CD4-positive, alpha-beta T cell treated with Interleukin-21 for 1 hour (primary cell): Measurements from ENCODE around the gene UBN1.

Source experiments
- DNase-seq: peaks from one replicate; pipeline ENCODE4 v3.0.0-alpha.2; 2020

The UBN1 gene, protein sequence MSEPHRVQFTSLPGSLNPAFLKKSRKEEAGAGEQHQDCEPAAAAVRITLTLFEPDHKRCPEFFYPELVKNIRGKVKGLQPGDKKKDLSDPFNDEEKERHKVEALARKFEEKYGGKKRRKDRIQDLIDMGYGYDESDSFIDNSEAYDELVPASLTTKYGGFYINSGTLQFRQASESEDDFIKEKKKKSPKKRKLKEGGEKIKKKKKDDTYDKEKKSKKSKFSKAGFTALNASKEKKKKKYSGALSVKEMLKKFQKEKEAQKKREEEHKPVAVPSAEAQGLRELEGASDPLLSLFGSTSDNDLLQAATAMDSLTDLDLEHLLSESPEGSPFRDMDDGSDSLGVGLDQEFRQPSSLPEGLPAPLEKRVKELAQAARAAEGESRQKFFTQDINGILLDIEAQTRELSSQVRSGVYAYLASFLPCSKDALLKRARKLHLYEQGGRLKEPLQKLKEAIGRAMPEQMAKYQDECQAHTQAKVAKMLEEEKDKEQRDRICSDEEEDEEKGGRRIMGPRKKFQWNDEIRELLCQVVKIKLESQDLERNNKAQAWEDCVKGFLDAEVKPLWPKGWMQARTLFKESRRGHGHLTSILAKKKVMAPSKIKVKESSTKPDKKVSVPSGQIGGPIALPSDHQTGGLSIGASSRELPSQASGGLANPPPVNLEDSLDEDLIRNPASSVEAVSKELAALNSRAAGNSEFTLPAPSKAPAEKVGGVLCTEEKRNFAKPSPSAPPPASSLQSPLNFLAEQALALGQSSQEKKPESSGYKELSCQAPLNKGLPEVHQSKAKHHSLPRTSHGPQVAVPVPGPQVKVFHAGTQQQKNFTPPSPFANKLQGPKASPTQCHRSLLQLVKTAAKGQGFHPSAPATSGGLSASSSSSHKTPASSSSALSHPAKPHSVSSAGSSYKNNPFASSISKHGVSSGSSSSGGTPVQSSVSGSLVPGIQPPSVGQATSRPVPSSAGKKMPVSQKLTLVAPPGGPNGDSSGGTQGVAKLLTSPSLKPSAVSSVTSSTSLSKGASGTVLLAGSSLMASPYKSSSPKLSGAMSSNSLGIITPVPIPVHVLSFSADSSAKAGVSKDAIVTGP (N-terminal part only)

DNA sequence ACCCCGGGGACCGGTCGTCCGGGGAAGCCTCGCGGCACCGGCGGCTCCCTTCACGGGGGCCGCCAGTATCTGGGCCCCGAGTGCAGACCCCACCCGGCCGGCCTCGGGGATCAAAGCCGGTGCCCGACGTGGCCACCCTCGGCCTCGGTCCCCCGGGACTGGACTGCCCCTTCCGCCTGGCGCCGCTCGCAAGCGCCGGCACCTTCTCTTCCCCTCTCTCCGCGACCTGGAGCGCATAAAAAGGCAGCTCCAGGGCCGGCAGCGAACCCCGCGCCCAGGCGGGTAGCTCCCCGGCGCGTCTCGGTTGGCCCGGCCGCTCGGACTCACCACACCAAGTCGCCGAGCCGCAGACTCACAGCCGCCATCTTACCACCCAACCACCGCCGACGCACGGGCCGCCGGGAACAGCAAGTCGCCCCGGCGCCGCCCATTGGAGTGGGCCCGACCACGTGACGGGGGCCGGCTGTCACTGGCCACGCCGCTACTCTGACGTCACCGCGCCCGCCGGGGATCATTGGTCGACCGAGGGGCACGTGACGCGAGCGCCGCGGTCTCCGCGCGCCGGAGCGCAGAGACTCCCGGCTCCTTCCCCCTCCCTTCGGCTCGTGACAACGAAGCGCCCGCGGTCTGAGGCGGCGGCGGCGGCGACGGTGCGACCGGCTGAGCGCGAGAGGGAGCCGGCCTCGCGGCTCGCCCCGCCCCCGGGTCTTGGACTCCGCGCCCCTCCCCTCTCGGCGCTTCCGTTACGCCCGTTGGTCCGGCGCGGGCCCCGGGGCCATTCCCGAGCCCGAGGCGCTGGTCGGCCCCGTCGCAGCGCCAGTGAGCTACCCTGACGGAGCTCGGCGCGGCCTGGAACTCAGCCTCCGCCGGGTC is at the start of gene UBN1, which contains the start of gene GLYR1:
UBN1 (plus strand) TSS at position 581 of the 873 bp plus-strand sequence. CDS start 5,437 bp downstream, outside the sequence.
GLYR1 (minus strand) TSS at position 388 of the 873 bp plus-strand sequence; CDS start at position 365, 23 bp downstream.
- DNase-seq = peak; percentile 99

DNA sequence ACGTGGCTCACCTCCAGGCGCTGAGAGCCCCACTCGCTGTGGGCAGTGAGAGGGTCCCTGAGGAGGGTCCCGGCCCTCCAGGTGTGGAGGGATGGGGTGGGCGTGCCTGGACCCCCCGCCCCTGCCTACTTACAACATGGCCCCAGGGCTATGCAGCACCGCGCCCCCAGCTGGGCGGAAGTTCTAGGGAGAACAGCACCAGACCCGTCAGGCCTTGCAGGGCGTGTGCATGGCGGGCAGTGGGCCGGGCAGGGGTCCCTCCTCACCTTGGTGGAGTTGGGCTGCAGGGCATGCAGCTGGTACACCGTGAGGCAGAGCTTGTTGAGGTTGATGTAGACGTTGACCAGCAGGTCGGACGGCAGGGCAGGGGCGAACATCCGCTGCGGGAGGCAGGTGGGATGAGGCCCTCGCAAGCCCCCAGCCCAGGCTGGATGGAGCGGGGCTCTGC is 49.5 kb upstream of the UBN1 start:
- DNase-seq = no peak

DNA sequence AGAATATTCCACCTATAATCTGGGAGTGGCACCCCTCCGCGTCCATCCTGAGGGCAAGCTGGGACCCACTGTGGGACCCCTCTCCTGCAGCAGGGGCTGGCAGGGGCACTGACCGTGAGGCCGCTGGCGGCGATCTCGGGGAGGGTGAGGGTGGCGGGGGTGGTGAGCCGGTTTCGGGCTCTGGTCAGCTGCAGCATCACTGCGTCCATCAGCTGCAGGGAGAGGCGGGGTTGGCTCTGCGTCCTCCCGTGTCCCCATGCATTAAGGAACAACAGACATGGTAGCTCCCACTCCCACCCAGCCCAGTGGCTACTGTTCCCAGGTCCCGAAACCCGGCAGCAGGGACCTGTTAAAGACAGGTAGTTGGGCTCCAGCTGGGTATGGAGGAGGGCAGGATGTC is 48.8 kb upstream of the UBN1 start:
- no peak for DNase-seq

DNA sequence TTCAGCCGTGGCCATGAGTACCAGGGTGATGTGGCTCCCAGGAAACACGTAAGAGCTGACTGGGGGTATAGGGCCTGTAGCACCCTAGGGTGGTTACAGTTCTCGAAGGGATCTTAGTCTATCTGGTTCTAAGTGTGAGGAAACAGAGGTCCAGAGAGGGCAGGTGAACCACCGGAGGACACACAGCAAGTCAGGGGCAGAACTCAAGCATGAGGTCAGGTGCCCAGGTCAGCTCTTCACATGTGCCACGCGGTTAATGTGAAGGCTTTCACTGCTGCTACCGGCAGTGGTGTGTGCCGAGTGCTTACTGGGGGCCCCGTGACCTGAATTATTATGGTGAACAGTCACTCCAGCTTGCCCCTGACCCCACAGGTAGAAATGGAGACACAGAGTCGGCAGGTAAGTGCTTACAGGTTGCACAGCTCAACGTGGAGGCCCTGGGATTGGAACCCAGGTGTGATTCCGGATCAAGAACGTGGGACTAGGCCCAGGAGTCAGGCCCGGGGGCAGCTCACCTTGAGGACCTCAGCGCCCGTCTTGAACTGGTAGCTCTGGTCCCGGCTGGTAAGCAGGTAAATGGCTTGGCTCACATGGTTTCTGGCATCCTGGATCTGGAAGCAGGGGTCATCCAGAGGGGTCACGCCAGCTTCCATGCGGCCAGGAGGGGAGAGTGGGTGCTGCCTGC is 48.0 kb upstream of the UBN1 start:
- no peak for DNase-seq

DNA sequence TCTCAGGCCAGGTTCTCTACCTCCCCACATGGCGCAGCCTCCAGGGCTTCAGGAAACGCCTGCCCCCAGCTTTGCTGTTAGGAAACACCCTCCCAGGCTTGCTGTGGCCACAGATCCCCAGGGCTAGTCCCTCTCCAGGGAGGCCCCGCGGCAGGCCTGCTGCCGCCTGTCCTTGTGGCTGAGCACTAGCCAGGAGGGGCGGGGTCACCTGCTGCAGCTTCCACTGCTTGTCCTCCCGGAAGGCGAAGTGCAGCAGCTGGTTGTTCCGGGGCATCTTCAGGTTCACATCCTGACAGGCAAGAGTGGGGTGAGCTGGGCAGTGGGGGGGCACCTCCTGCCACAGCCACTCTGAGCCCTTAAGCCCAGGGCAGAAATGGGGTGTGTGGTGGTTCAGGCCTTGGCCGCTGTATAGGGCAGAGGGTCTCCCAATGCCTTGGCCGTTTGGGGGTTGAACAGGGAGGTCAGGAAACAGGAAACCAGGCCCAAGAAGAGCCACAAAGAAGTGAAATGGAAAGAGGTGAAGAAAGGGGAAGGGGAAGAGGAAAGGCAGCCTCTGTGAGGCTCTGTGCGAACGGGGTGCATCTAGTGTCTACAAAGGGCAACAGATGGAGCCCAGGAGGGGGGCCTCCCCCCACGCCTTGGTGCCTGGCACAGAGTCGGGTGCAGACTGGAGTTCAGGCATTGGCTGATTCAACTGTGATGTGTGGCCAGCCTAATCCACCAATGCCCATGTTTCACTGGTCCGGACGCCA is 46.8 kb upstream of the UBN1 start:
- no peak for DNase-seq

DNA sequence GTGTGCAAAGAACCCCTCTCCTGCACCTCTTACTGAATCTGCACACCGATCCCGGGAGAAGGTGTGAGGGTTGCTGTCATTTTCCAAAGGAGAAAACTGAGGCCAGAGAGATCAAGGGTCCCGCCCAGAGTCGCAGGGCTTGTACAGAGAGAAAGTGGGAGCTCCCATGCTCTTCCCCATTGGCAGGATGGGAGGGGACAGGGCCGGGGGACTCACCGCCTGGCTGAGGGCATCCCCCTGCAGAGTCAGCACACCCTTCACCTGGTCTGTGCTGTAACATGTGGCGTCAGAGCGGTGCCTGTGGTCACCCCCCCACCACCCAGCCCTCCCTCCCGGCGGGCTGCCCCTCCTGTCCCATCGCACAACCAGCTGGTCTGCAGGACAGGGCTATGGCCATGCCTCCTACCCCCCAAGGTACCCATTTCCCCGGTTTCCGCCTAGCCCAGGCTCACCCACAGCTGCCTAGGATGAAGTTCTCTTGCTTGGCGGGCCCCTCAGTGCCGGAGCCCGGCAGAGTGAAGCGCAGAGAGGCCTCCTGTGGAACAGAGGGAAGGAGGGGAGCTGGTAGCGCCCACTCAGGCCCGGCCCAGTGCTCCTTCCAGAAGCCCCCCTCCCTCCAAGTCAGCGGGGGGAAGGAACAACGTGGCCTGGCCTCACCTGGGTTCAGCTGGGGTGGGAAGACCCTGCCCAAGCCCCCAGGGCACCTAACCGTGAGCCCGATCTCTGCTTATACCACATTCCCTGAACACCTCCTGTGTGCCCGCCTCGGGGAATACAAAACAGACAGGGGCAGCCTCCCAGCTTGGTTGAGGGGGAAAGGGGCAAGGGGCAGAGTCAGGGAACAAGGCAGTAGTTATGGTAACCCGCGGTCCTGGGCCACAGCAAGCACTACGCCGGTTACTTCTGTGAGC is 46.0 kb upstream of the UBN1 start:
- no peak for DNase-seq

DNA sequence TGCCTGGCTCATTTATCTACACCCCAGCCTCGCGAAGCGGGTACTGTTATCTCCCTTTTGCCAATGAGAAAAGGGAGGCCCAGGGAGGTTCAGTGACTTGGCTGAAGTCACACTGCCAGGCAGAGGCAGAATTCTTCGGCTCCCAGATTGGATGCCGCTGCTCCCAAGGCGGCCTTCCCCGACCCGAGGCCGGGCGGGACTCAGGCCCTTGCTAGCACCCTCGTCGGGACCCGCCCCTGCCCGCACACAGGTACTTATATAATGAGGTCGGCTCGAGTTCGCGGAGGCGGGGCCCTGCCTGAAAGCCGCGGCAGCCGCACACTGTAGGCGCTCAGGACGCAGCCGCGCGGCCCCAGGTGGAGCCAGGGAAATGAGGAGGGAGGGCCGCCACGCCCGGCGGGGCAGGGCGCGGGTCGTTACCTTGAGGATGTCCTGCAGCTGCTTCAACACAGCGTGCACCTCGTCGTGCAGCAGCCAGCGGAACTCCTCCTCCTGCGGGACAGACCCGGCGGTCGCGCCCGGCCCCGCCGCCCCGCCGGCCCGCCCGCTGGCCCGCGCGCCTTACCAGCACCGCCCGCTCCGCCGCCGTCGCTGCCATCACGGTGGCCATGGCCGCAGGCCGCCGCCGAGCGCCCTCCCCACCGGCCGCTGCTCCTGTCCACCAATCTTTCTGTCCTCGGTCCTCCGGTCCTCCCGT is 45.2 kb upstream of the UBN1 start, which contains the start of gene ROGDI:
ROGDI (minus strand) TSS at position 672 of the 697 bp plus-strand sequence; CDS start at position 610, 62 bp downstream.
- peak; percentile 90 for DNase-seq

DNA sequence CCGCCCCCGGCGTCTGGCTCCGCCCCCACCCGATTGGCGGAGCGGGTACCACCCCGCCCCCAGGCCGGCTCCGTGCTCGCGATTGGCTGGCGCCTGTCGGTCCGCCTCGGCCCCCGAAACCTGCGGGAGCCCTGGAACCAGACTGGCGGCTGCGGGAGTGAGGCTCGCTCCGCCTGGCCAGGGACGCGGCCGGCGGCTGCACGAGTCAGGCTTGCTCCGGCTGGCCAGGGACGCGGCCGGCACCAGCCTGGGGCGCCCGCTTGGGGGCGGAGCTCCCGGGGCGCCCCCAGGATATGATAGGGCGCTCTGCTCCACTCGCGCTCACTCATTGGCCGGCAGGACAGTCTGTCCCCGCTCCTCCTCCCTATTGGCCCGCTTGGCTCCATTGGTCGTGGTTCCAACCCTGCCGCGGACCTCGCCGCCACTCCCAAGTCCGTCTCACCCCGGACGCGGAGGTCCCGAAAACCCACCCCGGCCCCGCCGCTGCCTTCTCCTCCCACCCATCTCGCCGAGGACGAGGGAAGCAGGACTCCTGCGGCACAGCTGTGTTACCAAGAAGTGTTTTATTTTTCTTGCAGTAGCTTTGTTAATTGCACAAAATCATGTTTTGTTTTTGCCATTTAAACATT is 44.5 kb upstream of the UBN1 start:
- DNase-seq = peak; percentile 87

DNA sequence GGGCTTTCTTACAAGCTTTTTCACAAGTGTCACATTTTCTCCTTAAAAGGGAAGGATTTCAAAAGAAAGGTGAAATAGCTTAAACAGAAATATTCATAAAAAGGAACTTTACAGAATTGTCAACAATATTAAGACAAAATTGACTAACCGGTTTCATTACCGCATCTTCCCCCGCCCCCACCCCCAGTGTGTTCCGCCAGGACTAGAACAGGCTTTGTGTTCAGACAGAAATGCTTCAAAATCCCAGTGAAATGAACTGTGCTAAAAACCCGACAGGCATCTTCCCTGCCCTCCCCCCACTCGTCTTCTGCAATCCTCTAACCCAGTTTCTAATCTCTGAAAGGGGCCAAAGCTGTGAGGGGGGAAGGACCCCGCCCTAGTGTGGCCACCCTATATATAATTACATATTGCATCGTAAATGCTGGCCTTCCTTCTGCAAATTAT is 43.9 kb upstream of the UBN1 start:
- no peak for DNase-seq

DNA sequence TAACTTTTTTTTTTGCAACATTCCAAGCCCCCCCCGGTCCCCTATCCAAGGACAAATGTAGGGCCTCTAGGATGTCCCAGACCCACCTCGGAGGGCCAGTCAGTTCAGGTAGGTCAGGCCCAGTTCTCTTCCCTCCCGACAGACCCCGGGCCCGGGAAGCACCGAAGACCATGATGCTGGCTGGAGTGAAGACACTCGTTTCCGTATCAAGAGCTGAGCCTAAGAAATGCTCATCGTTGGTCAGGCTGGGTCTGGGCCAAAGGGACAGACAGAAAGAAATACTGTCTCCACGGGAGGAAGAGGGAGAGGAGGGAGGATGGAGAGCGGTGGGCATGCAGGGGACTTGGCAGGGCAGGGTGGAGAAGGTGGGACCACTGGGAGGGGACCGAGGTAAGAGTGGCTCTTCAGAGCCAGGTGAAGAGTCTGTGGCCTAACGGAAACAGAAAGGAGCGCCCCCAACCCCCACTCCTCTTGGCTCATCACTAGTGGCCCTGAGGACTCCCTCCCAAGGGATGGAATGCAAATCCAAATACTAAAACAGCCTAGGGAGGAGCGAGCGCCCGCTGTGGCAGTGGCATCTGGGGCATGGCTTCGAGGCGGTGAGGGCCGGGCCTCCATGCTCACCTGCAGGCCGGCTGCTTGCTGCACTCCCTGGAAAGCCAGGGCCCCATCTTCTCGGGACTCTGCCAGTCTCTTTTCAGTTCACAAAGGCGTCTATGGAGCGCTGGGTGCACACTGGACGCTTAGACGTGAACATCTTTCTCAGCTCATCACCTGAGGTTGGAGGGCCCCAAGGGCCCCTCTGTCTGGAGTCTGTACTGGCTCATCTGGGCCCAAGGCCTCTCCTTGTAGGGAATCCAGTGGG is 43.2 kb upstream of the UBN1 start:
- no peak for DNase-seq

DNA sequence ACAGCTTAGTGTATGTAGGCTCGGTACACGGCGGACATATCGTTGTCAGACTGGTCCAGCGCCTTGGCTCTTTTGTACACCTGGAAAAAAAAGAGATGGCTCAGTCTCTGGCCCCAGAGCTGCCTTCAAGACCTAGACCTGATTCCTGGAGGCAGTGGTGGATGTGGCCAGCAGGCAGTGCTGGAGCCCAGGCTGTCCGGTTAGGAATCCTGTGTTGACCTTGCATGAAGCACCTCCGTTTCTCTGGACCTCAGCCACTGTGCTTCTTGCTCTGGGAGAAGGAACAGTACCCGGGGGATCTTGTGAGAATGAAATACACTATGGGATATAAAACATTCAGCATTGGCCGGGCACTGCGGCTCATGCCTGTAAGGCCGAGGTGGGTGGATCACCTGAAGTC is 42.0 kb upstream of the UBN1 start:
- no peak for DNase-seq

DNA sequence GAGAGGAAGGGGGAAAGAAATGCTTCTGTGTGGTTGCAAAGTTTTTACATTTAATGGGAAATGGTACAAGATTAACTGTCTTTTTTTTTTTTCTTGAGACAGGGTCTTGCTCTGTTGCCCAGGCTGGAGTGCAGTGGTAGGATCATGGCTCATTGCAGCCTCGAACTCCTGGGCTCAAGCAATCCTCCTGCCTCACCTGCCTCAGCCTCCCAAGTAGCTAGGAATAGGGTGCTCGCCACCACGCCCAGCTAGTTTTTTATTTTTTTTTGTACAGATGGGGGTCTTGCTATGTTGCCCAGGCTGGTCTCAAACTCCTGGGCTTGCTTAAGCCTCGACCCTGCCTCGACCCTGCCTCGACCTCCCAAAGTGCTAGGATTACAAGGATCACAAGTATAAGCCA is 41.0 kb upstream of the UBN1 start:
- DNase-seq = no peak

DNA sequence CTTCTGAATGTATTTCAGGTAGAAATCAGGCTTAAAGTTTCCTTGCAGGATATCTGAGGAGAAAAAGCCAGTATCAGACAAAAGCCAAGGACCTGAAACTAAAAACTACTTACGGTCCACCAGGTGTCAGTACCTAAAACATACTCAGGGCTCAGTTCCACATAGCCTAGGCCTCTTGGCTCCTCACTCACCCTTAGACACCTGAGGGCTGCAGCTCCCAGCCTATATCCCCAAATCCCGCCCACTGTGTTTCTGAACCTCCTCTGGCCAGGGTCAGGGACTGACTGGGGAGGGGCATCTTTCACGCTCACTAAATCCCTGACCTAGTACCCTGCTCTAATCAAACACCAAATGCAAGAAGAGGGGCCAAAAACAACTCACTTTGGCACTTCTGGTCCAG is 36.0 kb upstream of the UBN1 start:
- DNase-seq = no peak

DNA sequence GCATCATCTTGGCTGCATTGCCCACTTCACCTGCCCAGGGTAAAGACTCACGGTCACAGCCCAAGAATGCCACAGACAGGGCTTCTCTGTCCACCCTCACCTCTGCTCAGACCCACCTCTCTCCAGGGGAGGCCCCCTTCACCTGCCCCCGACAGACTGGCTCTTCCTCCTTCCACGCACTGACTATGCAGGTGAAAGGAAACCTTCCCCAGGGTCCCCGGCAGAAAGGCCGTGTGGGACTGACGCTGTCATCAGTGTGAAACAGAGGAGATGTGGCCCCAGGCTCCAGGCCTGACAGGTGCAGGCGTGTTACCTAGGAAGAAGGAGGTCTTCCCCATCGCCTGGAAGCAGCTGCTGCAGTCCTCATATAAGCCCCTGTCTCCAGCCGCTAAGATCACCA is 35.5 kb upstream of the UBN1 start:
- no peak for DNase-seq

DNA sequence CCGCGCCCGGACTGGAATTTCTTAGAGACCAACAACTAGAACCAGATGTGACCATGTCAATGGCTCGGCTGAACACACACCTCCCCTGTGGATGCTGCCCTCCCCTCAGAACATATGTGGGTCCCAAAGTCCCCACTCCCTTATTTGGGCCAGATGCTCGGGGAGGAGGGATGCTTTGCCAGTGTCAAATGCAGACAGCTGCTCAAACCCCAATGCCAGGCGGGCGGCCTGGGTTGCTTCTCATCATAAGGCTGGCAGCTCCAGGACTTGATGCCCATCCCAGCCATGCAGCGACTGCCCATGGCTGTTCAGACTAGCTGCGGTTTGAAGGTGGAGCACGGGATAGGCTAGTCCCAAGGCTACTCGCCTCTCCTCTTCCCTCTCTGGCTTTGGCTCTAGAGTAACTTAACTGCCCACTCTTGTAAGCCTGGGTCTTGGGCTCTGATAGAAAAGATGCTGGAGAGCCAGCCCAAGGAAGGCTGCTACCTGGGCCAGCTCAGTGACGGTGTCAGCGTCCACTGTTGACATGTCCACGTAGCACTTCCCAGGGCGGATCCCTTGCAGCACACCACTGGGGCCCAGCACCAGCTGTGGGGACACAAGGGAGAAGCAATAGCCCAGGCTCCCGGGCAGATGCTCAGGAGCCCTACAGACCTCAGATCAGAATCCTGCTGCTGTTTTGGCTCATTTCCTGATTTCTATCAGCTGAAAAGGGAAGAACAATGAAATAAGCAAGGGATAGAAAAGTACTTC is 33.9 kb upstream of the UBN1 start:
- DNase-seq = no peak

DNA sequence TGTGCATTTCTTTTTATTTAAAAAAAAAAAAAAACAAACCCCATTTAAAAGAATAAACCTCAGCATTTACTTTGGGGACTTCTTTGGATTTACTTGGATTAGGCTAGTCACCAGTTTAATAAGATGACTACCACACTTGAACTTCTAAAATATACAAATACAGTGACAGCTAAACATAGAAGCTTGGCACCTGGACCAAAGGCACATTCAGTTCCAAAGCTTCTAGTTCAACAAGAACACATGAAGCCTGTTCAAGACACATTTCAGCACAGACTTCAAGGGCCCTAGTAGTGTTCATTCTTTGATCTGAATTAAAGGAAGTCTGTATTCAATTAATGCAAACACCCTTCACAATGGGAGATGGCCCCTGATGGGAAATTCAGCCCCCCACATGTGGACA is 33.2 kb upstream of the UBN1 start:
- no peak for DNase-seq
